Measurements from ENCODE around the gene GLT6D1.

The GLT6D1 gene

DNA sequence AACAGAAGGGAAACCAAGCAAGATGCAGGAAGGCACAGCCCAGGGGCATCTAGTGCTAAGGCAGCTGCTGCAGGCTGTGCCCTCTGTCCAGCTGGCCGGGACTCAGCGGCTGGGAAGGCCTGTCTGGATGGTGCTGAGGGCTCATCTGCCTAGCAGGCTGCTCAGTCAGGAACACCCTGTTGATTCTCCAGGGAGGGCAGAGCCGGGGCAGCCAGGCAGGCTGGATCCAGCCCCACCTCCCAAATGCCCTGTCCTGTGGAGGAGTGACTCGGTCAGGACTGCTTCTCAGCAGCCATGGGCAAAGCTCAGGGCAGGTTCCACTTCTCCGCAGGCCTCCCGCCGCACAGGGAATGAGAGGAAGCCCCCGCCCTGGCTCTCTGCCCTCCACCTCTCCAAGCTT, 16.0 kb upstream of the GLT6D1 start:
- H3K27ac ChIP-seq (ENCODE audit: poor library complexity, severe bottlenecking), result no peak overlapping the region
- H3K36me3 ChIP-seq (ENCODE audit: low read depth), result no peaks in the 10 kb centered on the region
- no peaks in the 10 kb centered on the region for H3K4me1 ChIP-seq (ENCODE audit: insufficient read depth, poor library complexity, severe bottlenecking)
- H3K9me3 ChIP-seq (ENCODE audit: severe bottlenecking), result no peaks in the 10 kb centered on the region
- H3K4me3 ChIP-seq (ENCODE audit: severe bottlenecking), result no peak overlapping the region
- ATAC-seq (ENCODE audit: low read depth) (no peak), DNase-seq (ENCODE audit: low spot score) (no peak)
- TF ChIP-seq, protein P1, sequence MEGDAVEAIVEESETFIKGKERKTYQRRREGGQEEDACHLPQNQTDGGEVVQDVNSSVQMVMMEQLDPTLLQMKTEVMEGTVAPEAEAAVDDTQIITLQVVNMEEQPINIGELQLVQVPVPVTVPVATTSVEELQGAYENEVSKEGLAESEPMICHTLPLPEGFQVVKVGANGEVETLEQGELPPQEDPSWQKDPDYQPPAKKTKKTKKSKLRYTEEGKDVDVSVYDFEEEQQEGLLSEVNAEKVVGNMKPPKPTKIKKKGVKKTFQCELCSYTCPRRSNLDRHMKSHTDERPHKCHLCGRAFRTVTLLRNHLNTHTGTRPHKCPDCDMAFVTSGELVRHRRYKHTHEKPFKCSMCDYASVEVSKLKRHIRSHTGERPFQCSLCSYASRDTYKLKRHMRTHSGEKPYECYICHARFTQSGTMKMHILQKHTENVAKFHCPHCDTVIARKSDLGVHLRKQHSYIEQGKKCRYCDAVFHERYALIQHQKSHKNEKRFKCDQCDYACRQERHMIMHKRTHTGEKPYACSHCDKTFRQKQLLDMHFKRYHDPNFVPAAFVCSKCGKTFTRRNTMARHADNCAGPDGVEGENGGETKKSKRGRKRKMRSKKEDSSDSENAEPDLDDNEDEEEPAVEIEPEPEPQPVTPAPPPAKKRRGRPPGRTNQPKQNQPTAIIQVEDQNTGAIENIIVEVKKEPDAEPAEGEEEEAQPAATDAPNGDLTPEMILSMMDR (IDR thresholded peaks at IDR 0.05; ENCODE audit: poor library complexity, severe bottlenecking), result no peak
- peaks cover 4% of the 10 kb centered on the region for H3K27me3 ChIP-seq (ENCODE audit: insufficient read depth, poor library complexity, severe bottlenecking)

DNA sequence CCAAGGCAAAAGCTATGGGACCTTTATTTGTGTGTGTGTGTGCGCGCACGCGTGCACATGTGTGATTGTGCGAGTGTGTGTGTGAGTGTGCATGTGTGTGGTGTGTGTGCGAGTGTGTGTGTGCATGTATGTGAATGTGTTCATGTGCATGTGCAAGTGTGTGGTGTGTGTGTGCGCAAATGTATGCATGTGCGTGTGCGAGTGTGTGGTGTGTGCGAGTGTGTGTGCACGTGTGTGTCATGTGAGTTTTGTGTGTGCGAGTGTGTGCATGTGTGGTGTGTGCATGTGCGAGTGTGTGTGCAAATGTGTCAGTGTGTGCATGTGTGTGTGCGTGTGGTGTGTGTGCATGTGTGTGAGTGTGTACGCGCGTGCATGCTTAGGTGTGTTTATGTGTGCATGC, 11.1 kb upstream of the GLT6D1 start:
- Histone ChIP-seq H3K4me1 (ENCODE audit: insufficient read depth, poor library complexity, severe bottlenecking) (no peaks in the 10 kb centered on the region), H3K36me3 (ENCODE audit: low read depth) (no peaks in the 10 kb centered on the region), H3K4me3 (ENCODE audit: severe bottlenecking) (no peak overlapping the region), H3K9me3 (ENCODE audit: severe bottlenecking) (peaks cover 28% of the 10 kb centered on the region), H3K27me3 (ENCODE audit: insufficient read depth, poor library complexity, severe bottlenecking) (no peaks in the 10 kb centered on the region), H3K27ac (ENCODE audit: poor library complexity, severe bottlenecking) (no peak overlapping the region)
- ATAC-seq (ENCODE audit: low read depth) (no peak), DNase-seq (ENCODE audit: low spot score) (no peak)
- TF ChIP-seq, protein P1 (IDR thresholded peaks at IDR 0.05; ENCODE audit: poor library complexity, severe bottlenecking), result no peak

DNA sequence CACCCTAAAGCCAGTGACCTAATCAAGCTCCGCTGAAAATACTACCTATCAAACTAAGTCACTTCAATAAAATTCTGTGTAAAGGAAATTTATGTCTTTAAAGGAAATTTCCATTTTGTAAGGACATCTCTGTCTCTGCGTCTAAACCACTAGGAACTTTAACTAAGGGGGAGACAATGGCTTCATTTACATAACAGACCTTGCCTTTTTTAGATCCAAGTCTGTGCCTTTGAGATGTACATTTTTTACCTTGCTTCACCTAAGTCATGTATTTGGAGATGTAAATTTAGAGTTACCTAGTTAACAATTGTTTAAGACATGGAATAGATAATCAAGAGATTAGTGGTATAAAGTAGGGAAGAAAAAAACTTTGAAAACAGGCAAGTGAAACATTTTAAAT, 10.2 kb upstream of the GLT6D1 start:
- Histone ChIP-seq H3K9me3 (ENCODE audit: severe bottlenecking) (peaks cover 29% of the 10 kb centered on the region), H3K27me3 (ENCODE audit: insufficient read depth, poor library complexity, severe bottlenecking) (no peaks in the 10 kb centered on the region), H3K36me3 (ENCODE audit: low read depth) (no peaks in the 10 kb centered on the region), H3K4me3 (ENCODE audit: severe bottlenecking) (no peak overlapping the region), H3K4me1 (ENCODE audit: insufficient read depth, poor library complexity, severe bottlenecking) (no peaks in the 10 kb centered on the region), H3K27ac (ENCODE audit: poor library complexity, severe bottlenecking) (no peak overlapping the region)
- DNase-seq (ENCODE audit: low spot score) (no peak), ATAC-seq (ENCODE audit: low read depth) (no peak)
- TF ChIP-seq, protein P1 (IDR thresholded peaks at IDR 0.05; ENCODE audit: poor library complexity, severe bottlenecking), result no peak

DNA sequence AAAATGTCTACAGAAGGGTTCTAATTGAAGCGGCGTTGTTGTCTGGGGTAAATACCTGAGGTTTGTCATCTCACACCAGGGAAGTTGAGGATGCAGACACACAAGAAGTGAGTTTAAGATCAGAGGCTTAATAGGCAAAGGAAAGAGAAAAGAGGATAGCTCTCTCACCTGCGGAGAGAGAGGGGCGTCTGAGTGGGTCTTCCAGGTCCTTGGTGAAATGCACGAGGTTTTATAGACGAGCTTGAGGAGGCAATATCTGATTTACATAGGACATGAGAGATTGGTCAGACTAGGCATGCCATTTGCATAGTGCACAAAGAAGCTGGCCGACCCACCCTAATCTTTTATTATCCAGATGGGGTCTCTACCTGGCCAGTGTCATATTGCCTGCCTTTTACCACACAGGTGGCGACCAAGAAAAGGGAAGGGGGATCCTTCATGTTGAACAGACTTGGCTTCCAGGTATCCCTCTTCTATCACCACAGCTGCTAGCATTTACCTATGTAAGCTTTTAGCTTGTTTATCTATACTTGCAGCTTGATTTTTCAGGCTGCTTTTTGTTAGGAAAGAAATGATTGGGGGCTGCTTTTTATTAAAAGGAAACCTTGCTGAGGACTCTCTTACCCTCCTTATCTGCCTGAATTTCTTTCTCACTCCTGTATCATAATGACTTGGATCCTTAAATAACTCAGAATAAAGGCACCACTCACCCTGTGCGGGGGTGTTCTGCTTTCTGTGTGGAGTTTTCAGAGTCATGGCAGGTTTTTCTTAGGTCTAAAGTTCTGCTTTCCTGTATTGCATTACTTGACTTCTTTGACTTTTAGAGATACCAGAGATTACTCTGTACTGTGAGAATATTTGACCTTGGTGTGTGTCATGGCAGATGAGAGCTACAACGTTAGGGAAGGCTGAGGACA, 9.4 kb upstream of the GLT6D1 start:
- Histone ChIP-seq H3K4me3 (ENCODE audit: severe bottlenecking) (no peak overlapping the region), H3K27ac (ENCODE audit: poor library complexity, severe bottlenecking) (no peak overlapping the region), H3K36me3 (ENCODE audit: low read depth) (no peaks in the 10 kb centered on the region), H3K4me1 (ENCODE audit: insufficient read depth, poor library complexity, severe bottlenecking) (no peaks in the 10 kb centered on the region), H3K9me3 (ENCODE audit: severe bottlenecking) (peaks cover 29% of the 10 kb centered on the region), H3K27me3 (ENCODE audit: insufficient read depth, poor library complexity, severe bottlenecking) (no peaks in the 10 kb centered on the region)
- TF ChIP-seq, protein P1 (IDR thresholded peaks at IDR 0.05; ENCODE audit: poor library complexity, severe bottlenecking), result no peak
- ATAC-seq (ENCODE audit: low read depth) (no peak), DNase-seq (ENCODE audit: low spot score) (no peak)

DNA sequence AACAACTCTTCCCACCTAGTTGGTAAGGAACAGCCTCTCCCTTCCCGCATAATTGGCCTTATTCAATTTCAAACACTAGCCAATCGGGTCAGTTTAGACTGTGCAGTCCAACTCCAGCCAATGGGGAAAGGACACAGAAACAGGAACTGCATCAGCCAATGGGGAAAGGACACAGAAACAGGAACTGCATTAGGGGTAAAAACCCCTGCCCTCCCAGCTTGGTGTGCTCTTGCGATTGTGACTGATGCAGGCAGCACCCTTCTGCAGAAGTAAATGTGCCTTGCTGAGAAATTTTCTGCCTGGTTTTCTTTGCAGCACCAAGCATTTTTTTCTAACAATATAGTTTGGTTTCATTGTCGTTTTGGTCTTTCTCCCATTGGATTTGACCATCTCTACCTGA, 8.5 kb upstream of the GLT6D1 start:
- no peak overlapping the region for H3K4me3 ChIP-seq (ENCODE audit: severe bottlenecking)
- DNase-seq (ENCODE audit: low spot score), result no peak
- H3K27ac ChIP-seq (ENCODE audit: poor library complexity, severe bottlenecking), result no peak overlapping the region
- TF ChIP-seq, protein P1 (IDR thresholded peaks at IDR 0.05; ENCODE audit: poor library complexity, severe bottlenecking), result no peak
- no peak for ATAC-seq (ENCODE audit: low read depth)
- no peaks in the 10 kb centered on the region for H3K4me1 ChIP-seq (ENCODE audit: insufficient read depth, poor library complexity, severe bottlenecking)
- H3K36me3 ChIP-seq (ENCODE audit: low read depth), result no peaks in the 10 kb centered on the region
- no peaks in the 10 kb centered on the region for H3K27me3 ChIP-seq (ENCODE audit: insufficient read depth, poor library complexity, severe bottlenecking)
- peaks cover 29% of the 10 kb centered on the region for H3K9me3 ChIP-seq (ENCODE audit: severe bottlenecking)
